H1 (cell line): ENCODE results near the gene RPGRIP1. TPM values are rescaled to one million over a fixed set of nuclear protein-coding genes. Genes with fewer than 3 reads are reported as not detected.

Experiments used
- CTCF ChIA-PET: fragments of 300-600 bp; sonication (Branson Sonifier 250); formaldehyde crosslinking; loops from one replicate; lab custom pipeline; 2021; ENCODE audit not compliant: partially characterized antibody; lab: Charles Lee
- POLR2A ChIA-PET: fragments of 300-600 bp; sonication (Branson Sonifier 250); formaldehyde crosslinking; loops from one replicate; lab custom pipeline; 2021; ENCODE audit warnings: inconsistent platforms; ENCODE audit not compliant: partially characterized antibody; lab: Charles Lee
- DNase-seq, 2 experiments: peaks; one replicate each; pipeline versions ENCODE4 v3.0.0 to v3.0.0-alpha.2; 2010 to 2022; ENCODE audit warnings: low spot score in 2 of 2, low read depth in 1 of 2, mixed read lengths in 1 of 2
- FAIRE-seq: peaks from 2 replicates; lab custom pipeline; 2011; peaks lifted over from hg19 to GRCh38; lab: Jason Lieb, UNC
- H2AFZ ChIP-seq: 2 replicates; pipeline ENCODE4 v1.8.1; 2012; ENCODE audit warnings: low read length, inconsistent platforms
- H2AK5ac ChIP-seq: 2 replicates; pipeline ENCODE4 v1.6.1; 2013; ENCODE audit warnings: low read depth, low read length
- H2BK120ac ChIP-seq: replicated peaks from 2 replicates; pipeline ENCODE3; 2013; ENCODE audit warnings: low read depth, low read length, inconsistent platforms
- H2BK12ac ChIP-seq: 2 replicates; pipeline ENCODE4 v1.6.1; 2013; ENCODE audit warnings: low read depth, low read length
- H2BK15ac ChIP-seq: 2 replicates; pipeline ENCODE4 v1.6.1; 2013; ENCODE audit warnings: low read length
- H2BK20ac ChIP-seq: 2 replicates; pipeline ENCODE4 v1.6.1; 2013; ENCODE audit warnings: low read length
- H2BK5ac ChIP-seq: 2 replicates; pipeline ENCODE4 v1.6.1; 2013; ENCODE audit warnings: low read depth, low read length
- H3K14ac ChIP-seq: 2 replicates; pipeline ENCODE4 v1.6.1; 2013; ENCODE audit warnings: inconsistent platforms; ENCODE audit not compliant: insufficient read length
- H3K18ac ChIP-seq: 2 replicates; pipeline ENCODE4 v1.6.1; 2013; ENCODE audit warnings: low read length; ENCODE audit errors: extremely low read depth
- H3K23ac ChIP-seq: 2 replicates; pipeline ENCODE4 v1.6.1; 2013; ENCODE audit warnings: inconsistent platforms; ENCODE audit not compliant: insufficient read length
- H3K23me2 ChIP-seq: 2 replicates; pipeline ENCODE4 v1.6.1; 2013; ENCODE audit warnings: low read depth, low read length
- H3K27ac ChIP-seq: 2 replicates; pipeline ENCODE4 v1.6.1; 2011; ENCODE audit warnings: low read depth, low read length, inconsistent platforms
- H3K27me3 ChIP-seq, 4 experiments: replicated peaks in 1 of 4; 1 replicate in 1 of 4; 2 replicates in 3 of 4; pipeline versions ENCODE4 v1.6.1 to v1.8.1; 2011 to 2013; ENCODE audit warnings: low read length in 3 of 4, mild to moderate bottlenecking in 3 of 4, inconsistent platforms in 2 of 4, mixed read lengths in 2 of 4, moderate library complexity in 1 of 4; ENCODE audit not compliant: control insufficient read depth in 3 of 4, insufficient read depth in 3 of 4; ENCODE audit errors: extremely low read depth in 1 of 4
- H3K36me3 ChIP-seq, 4 experiments: 2 replicates each; pipeline versions ENCODE4 v1.6.1 to v1.8.1; 2011 to 2013; ENCODE audit warnings: mild to moderate bottlenecking in 4 of 4, low read length in 3 of 4, moderate library complexity in 2 of 4, control low read depth in 1 of 4, inconsistent platforms in 1 of 4; ENCODE audit not compliant: insufficient read depth in 4 of 4, control insufficient read depth in 2 of 4
- H3K4ac ChIP-seq: replicated peaks from 2 replicates; pipeline ENCODE3; 2013; ENCODE audit warnings: low read length, low read depth, mixed read lengths, inconsistent platforms; ENCODE audit not compliant: insufficient read length
- H3K4me1 ChIP-seq, 4 experiments: replicated peaks in 1 of 4; 1 replicate in 1 of 4; 2 replicates in 3 of 4; pipeline versions ENCODE4 v1.6.1 to v1.8.1; 2011 to 2013; ENCODE audit warnings: low read length in 3 of 4, inconsistent platforms in 2 of 4, mixed read lengths in 1 of 4; ENCODE audit not compliant: insufficient read depth in 4 of 4, control insufficient read depth in 3 of 4
- H3K4me2 ChIP-seq, 2 experiments: 2 replicates each; pipeline versions ENCODE4 v1.6.1 to v1.8.1; 2011 to 2013; ENCODE audit warnings: low read depth in 2 of 2, low read length in 2 of 2, control low read depth in 1 of 2, inconsistent platforms in 1 of 2, mild to moderate bottlenecking in 1 of 2; ENCODE audit not compliant: insufficient read depth in 1 of 2
- H3K4me3 ChIP-seq, 4 experiments: fragments of 200-600, 300-600 bp in 1 of 4; sonication (generic), shearing (Covaris generic), sonication (Bioruptor Twin) in 1 of 4; 2 replicates each; pipeline versions ENCODE4 v1.5.1 to v1.8.1; 2011 to 2016; ENCODE audit warnings: low read length in 4 of 4, low read depth in 3 of 4, control low read depth in 2 of 4, inconsistent platforms in 2 of 4, mild to moderate bottlenecking in 2 of 4, mixed read lengths in 1 of 4, moderate library complexity in 1 of 4; ENCODE audit not compliant: insufficient read depth in 2 of 4; ENCODE audit errors: extremely low read depth in 1 of 4
- H3K56ac ChIP-seq: replicated peaks from 2 replicates; pipeline ENCODE3; 2013; ENCODE audit warnings: low read depth, mild to moderate bottlenecking, mixed read lengths, low read length, inconsistent platforms; ENCODE audit not compliant: insufficient read length
- H3K79me1 ChIP-seq: 2 replicates; pipeline ENCODE4 v1.6.1; 2013; ENCODE audit warnings: low read depth, low read length, control low read depth
- H3K79me2 ChIP-seq, 2 experiments: 2 replicates each; pipeline versions ENCODE4 v1.6.1 to v1.8.1; 2012 to 2013; ENCODE audit warnings: low read length in 2 of 2, mild to moderate bottlenecking in 2 of 2, inconsistent platforms in 1 of 2; ENCODE audit not compliant: insufficient read depth in 2 of 2, control insufficient read depth in 1 of 2
- H3K9ac ChIP-seq, 4 experiments: replicated peaks in 1 of 4; 1 replicate in 1 of 4; 2 replicates in 3 of 4; pipeline versions ENCODE4 v1.6.1 to v1.8.1; 2011 to 2013; ENCODE audit warnings: low read depth in 3 of 4, low read length in 3 of 4, control low read depth in 2 of 4, mild to moderate bottlenecking in 2 of 4, moderate library complexity in 2 of 4, inconsistent platforms in 1 of 4; ENCODE audit errors: extremely low read depth in 1 of 4
- H3K9me3 ChIP-seq, 2 experiments: 2 replicates each; pipeline versions ENCODE4 v1.6.1 to v1.8.1; 2012 to 2013; ENCODE audit warnings: mild to moderate bottlenecking in 2 of 2, moderate library complexity in 2 of 2, control low read depth in 1 of 2, inconsistent platforms in 1 of 2, low read depth in 1 of 2, low read length in 1 of 2, mixed read lengths in 1 of 2; ENCODE audit not compliant: insufficient read depth in 2 of 2
- H4K20me1 ChIP-seq, 2 experiments: replicated peaks in 1 of 2; 2 replicates each; pipeline versions ENCODE3 to v1.8.1; 2011 to 2013; ENCODE audit warnings: inconsistent platforms in 2 of 2, low read length in 2 of 2, mild to moderate bottlenecking in 1 of 2; ENCODE audit not compliant: insufficient read depth in 2 of 2, control insufficient read depth in 1 of 2
- H4K5ac ChIP-seq: 2 replicates; pipeline ENCODE4 v1.6.1; 2013; ENCODE audit warnings: low read length, low read depth, mixed read lengths, inconsistent platforms; ENCODE audit not compliant: insufficient read length
- H4K8ac ChIP-seq: 2 replicates; pipeline ENCODE4 v1.8.0; 2013; ENCODE audit warnings: mild to moderate bottlenecking, moderate library complexity, low read length, inconsistent platforms; ENCODE audit not compliant: insufficient read depth; ENCODE audit errors: extremely low read depth
- H4K91ac ChIP-seq: replicated peaks from 2 replicates; pipeline ENCODE3; 2013; ENCODE audit warnings: low read length, mixed read lengths, inconsistent platforms; ENCODE audit not compliant: insufficient read length
- CEBPB ChIP-seq: IDR thresholded peaks from 2 replicates; pipeline ENCODE4 v1.6.1; 2012; ENCODE audit warnings: low read depth, low read length
- EZH2 ChIP-seq: fragments of 200-600 bp; sonication (generic); IDR thresholded peaks from 2 replicates; pipeline ENCODE4 v1.7.1; 2012; ENCODE audit warnings: low read depth, mild to moderate bottlenecking, moderate library complexity, low read length, inconsistent platforms; ENCODE audit not compliant: severe bottlenecking
- HDAC2 ChIP-seq, 2 experiments: fragments of 300-600 bp in 1 of 2; sonication (generic) in 1 of 2; IDR thresholded peaks; 2 replicates each; pipeline ENCODE4 v1.6.1; 2011 to 2012; ENCODE audit warnings: low read depth in 2 of 2, low read length in 2 of 2, mild to moderate bottlenecking in 2 of 2, moderate library complexity in 2 of 2, borderline replicate concordance in 1 of 2, inconsistent platforms in 1 of 2
- KDM1A ChIP-seq: fragments of 200-600, 300-600 bp; sonication (generic); IDR thresholded peaks from 2 replicates; pipeline ENCODE4 v1.7.1; 2016; ENCODE audit warnings: mild to moderate bottlenecking, low read length, borderline replicate concordance
- RFX5 ChIP-seq: IDR thresholded peaks from 2 replicates; pipeline ENCODE4 v1.6.1; 2011; ENCODE audit warnings: low read depth, low read length, improper control_type of control experiment, borderline replicate concordance
- SP2 ChIP-seq: IDR thresholded peaks from 2 replicates; pipeline ENCODE4 v1.6.1; 2012; ENCODE audit warnings: mild to moderate bottlenecking, low read length, inconsistent platforms
- SUZ12 ChIP-seq: fragments of 200-600 bp; sonication (generic); IDR thresholded peaks from 2 replicates; pipeline ENCODE4 v1.6.1; 2012; ENCODE audit warnings: mild to moderate bottlenecking, inconsistent platforms, low read length, moderate library complexity, mixed read lengths
- WGBS, 2 experiments: shearing (Covaris generic) in 1 of 2; methylation state at CpG; one replicate each; pipeline versions ENCODE4 v1.1.6 to v1.1.7; 2013 to 2015; ENCODE audit warnings: low lambda C conversion rate in 2 of 2, mixed read lengths in 2 of 2, inconsistent platforms in 1 of 2, low coverage in 1 of 2, missing lambda C conversion rate in 1 of 2; ENCODE audit not compliant: insufficient replicate concordance in 2 of 2, insufficient coverage in 1 of 2, insufficient read length in 1 of 2; ENCODE audit errors: extremely low coverage in 1 of 2, missing lambda C conversion rate in 1 of 2; 5-methylcytosine and 5-hydroxymethylcytosine counted together
- polyA plus RNA-seq, 7 experiments: library from polyadenylated mRNA; depleted of rRNA in 3 of 7; stranded (reverse) in 5 of 7; unstranded in 2 of 7; fragments of >200 nt in 5 of 7; fragments of 200-250 nt in 2 of 7; gene quantifications; 1 replicate in 5 of 7; 2 replicates in 1 of 7; 4 replicates in 1 of 7; pipeline versions ENCODE4 v1.2.1 to v1.2.3, GENCODE V29; 2011 to 2013; ENCODE audit warnings: missing spikeins in 2 of 7, mixed read lengths in 2 of 7
- total RNA-seq: library from RNA; stranded (reverse); fragmentation: NEBNext Ultra II Directional; extraction: Animal tissue kit (Norgen Biotek cat#: 25700); gene quantifications from 2 replicates; pipeline ENCODE4 v1.2.1, GENCODE V29; 2021

The RPGRIP1 gene
- total and polyA plus RNA-seq, 2 of the 8 experiments (the other 6 are each of a cell fraction or from before 2014, with no cell fraction given): 0.36 to 0.65 TPM

- Histone ChIP-seq H2BK15ac (no peak overlapping the region), H3K9me3 (no peaks in the 10 kb centered on the region), H2AK5ac (no peak overlapping the region), H2AFZ (no peak overlapping the region), H4K5ac (no peak overlapping the region), H3K27me3 (no peaks in the 10 kb centered on the region), H3K18ac (no peak overlapping the region), H3K9ac (peak overlapping the region in 1 of 4 experiments; percentile 50; a peak in 1 of 7 replicates), H3K4ac (no peak overlapping the region), H4K8ac (no peak overlapping the region), H3K4me1 (peaks cover 2 to 9% (median 4%) of the 10 kb centered on the region in 4 experiments; a peak in 4 of 7 replicates), H3K4me2 (peak overlapping the region; percentile 70 to 77), H2BK5ac (no peak overlapping the region), H3K56ac (no peak overlapping the region), H3K79me1 (no peaks in the 10 kb centered on the region), H3K79me2 (no peaks in the 10 kb centered on the region), H4K20me1 (no peaks in the 10 kb centered on the region), H3K36me3 (no peaks in the 10 kb centered on the region), H2BK12ac (no peak overlapping the region; the same call in 1 of the 2 replicates), H3K14ac (no peak overlapping the region), H3K23ac (no peak overlapping the region), H2BK20ac (no peak overlapping the region), H4K91ac (no peak overlapping the region), H3K23me2 (peaks cover 2% of the 10 kb centered on the region), H3K27ac (no peak overlapping the region; the same call in 1 of the 2 replicates), H2BK120ac (no peak overlapping the region), H3K4me3 (peak overlapping the region in 2 of 4 experiments; percentile 52 to 65; a peak in 3 of 8 replicates)
- CTCF ChIA-PET: interaction anchor here (1.0 to 1.1 kb wide), 2 partner anchors 22 to 293 kb away, joined by 3 to 4 read pairs; no protein-coding TSS in a partner anchor
- no peak for DNase-seq
- no peak for TF ChIP-seq EZH2
- TF ChIP-seq HDAC2 (IDR thresholded peaks at IDR 0.05; ENCODE audit: borderline replicate concordance in 1 of 2, low read depth in 2 of 2, low read length in 2 of 2): no peak
- TF ChIP-seq RFX5: no peak
- no peak for TF ChIP-seq KDM1A
- TF ChIP-seq SUZ12: no peak
- TF ChIP-seq CEBPB: no peak
- no peak for TF ChIP-seq SP2
- POLR2A ChIA-PET: interaction anchor here (1.0 to 5.6 kb wide), 16 partner anchors 9 to 116 kb away, joined by 3 to 44 read pairs (median 6); partner anchors contain the start of gene HNRNPC
- FAIRE-seq: no peak
- WGBS, 2 experiments: 86% methylated on average over 3 of the region's 3 CpGs; no CpG with 5 or more reads in 1 of the 2 experiments
Measured at GRCh38 chr14:21307637-21308036, 27.8 kb downstream of the RPGRIP1 start.
